ENCODE measurements around the gene COL15A1.
"Not testable (repeated sequence)": the region's sequence is repeated elsewhere in the genome, so short reads cannot be mapped to it uniquely, and the experiment has no call there.

COL15A1 gene

DNA sequence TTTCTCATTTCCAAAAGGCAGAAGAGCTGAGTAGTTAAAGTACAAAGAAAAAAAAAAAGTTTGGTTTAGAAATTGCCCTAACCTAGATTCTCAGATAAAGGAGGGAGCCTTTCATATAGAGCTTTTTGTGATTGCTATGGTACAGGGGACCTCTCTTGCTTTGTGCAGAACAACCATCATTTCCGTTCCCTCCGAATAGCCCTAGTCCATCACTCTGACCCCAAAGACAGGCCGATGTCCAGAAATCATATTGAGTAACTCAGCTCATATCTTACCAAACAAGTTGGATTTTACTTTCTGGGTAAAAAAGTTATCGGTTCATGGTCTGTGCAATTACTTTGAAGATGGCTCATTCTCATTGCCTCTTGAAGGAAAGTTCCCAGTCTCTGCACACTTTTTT is 36.7 kb upstream of the COL15A1 start:
- Histone ChIP-seq H3K36me3 (ENCODE audit: insufficient read depth, insufficient read length, low read length) (no peaks in the 10 kb centered on the region), H3K27me3 (ENCODE audit: insufficient read depth, insufficient read length) (no peaks in the 10 kb centered on the region), H3K9ac (ENCODE audit: insufficient read length, low read depth) (no peak overlapping the region), H3K4me1 (ENCODE audit: insufficient read depth, insufficient read length) (no peaks in the 10 kb centered on the region), H3K4me3 (ENCODE audit: insufficient read length, low read depth) (no peak overlapping the region), H3K9me3 (ENCODE audit: insufficient read depth, low read length) (no peaks in the 10 kb centered on the region)
- no peak for DNase-seq (ENCODE audit: low read depth, low spot score)
- TF ChIP-seq ZNF274 (IDR thresholded peaks at IDR 0.05; ENCODE audit: low read depth, low read length) (no peak), YY1 (IDR thresholded peaks at IDR 0.05; ENCODE audit: insufficient read depth, insufficient read length) (no peak), SUZ12 (IDR thresholded peaks at IDR 0.05; ENCODE audit: extremely low read depth, insufficient read depth, insufficient read length) (no peak)

DNA sequence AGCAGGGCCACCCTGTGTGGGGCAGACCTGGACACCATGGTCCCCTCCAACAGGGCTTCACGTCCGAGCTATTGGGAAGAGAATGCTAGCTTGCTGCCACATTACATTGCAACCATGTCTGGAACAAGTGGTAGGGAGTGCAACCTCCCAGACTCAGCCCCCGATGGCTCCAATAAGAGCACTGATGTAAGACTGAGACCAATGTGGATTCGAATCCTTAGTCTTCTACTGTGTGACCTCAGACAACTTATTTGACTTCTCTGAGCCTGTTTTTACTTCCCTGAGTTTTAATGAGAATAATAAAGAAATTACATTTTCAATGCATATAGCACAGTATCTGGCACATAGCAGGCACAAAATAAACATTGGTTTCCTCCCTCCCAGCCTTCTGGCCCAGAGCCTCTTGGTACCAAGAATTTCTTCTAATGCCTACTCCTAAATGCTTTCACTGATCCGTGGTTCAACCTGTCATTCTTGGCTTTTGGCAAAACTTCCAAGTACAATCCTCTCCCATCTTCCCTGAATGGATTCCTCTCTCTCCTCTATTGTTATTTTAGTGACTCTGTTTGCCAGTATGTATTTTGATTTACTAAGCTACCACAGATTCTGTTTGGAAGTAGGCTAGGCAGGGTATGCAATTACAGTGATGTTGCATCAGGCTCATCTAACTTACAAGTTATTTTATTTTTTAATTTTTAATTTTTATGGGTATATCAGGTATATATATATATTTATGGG is 34.6 kb upstream of the COL15A1 start:
- no peak for DNase-seq (ENCODE audit: low read depth, low spot score)
- Histone ChIP-seq H3K36me3 (ENCODE audit: insufficient read depth, insufficient read length, low read length) (no peaks in the 10 kb centered on the region), H3K9me3 (ENCODE audit: insufficient read depth, low read length) (no peaks in the 10 kb centered on the region), H3K4me1 (ENCODE audit: insufficient read depth, insufficient read length) (no peaks in the 10 kb centered on the region), H3K4me3 (ENCODE audit: insufficient read length, low read depth) (no peak overlapping the region), H3K9ac (ENCODE audit: insufficient read length, low read depth) (no peak overlapping the region), H3K27me3 (ENCODE audit: insufficient read depth, insufficient read length) (no peaks in the 10 kb centered on the region)
- no peak for TF ChIP-seq SUZ12 (IDR thresholded peaks at IDR 0.05; ENCODE audit: extremely low read depth, insufficient read depth, insufficient read length)
- TF ChIP-seq ZNF274 (IDR thresholded peaks at IDR 0.05; ENCODE audit: low read depth, low read length) = no peak
- TF ChIP-seq YY1 (IDR thresholded peaks at IDR 0.05; ENCODE audit: insufficient read depth, insufficient read length) = no peak

DNA sequence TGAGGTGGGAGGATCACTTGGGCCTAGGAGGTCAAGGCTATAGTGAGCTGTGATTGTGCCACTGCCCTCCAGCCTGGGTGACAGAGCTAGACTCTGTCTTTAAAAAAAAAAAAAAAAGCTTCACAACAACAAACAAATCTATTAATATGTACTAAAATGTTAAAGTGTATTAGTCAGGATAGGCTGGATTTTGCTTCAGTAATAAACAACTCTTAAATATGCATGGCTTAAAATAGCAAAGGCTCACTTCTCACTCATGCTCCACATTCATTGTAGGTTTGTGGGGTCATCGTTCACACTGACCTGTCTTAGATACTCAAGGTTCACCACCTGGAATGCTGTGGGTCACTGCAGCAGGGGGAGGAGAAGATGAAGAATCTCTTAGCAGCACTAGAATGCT is 33.8 kb upstream of the COL15A1 start:
- Histone ChIP-seq H3K9ac (ENCODE audit: insufficient read length, low read depth) (no peak overlapping the region), H3K9me3 (ENCODE audit: insufficient read depth, low read length) (no peaks in the 10 kb centered on the region), H3K27me3 (ENCODE audit: insufficient read depth, insufficient read length) (no peaks in the 10 kb centered on the region), H3K36me3 (ENCODE audit: insufficient read depth, insufficient read length, low read length) (no peaks in the 10 kb centered on the region), H3K4me1 (ENCODE audit: insufficient read depth, insufficient read length) (no peaks in the 10 kb centered on the region), H3K4me3 (ENCODE audit: insufficient read length, low read depth) (no peak overlapping the region)
- no peak for TF ChIP-seq ZNF274 (IDR thresholded peaks at IDR 0.05; ENCODE audit: low read depth, low read length)
- TF ChIP-seq SUZ12 (IDR thresholded peaks at IDR 0.05; ENCODE audit: extremely low read depth, insufficient read depth, insufficient read length) = no peak
- no peak for TF ChIP-seq YY1 (IDR thresholded peaks at IDR 0.05; ENCODE audit: insufficient read depth, insufficient read length)
- no peak for DNase-seq (ENCODE audit: low read depth, low spot score)

DNA sequence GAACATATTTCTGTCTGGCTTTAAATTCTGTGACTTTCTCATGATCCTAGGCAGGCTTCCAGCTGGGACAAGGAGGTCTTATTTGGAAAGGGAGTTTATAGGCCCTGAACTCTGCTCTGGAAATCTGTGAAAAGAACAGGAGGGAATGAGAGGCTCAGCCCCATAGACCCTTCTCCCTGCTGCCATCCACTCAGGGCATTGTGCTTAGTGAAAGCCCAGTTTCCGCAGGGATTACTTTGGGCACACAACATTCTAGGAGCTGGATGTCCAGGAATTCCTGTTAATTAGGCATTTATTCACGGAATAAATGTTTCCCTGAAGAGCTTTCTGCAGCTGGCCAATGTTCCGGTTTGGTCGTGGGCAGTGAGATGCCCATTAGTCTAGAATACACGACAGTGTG is 32.7 kb upstream of the COL15A1 start:
- TF ChIP-seq ZNF274 (IDR thresholded peaks at IDR 0.05; ENCODE audit: low read depth, low read length) (no peak), SUZ12 (IDR thresholded peaks at IDR 0.05; ENCODE audit: extremely low read depth, insufficient read depth, insufficient read length) (no peak), YY1 (IDR thresholded peaks at IDR 0.05; ENCODE audit: insufficient read depth, insufficient read length) (no peak)
- no peaks in the 10 kb centered on the region for H3K9me3 ChIP-seq (ENCODE audit: insufficient read depth, low read length)

DNA sequence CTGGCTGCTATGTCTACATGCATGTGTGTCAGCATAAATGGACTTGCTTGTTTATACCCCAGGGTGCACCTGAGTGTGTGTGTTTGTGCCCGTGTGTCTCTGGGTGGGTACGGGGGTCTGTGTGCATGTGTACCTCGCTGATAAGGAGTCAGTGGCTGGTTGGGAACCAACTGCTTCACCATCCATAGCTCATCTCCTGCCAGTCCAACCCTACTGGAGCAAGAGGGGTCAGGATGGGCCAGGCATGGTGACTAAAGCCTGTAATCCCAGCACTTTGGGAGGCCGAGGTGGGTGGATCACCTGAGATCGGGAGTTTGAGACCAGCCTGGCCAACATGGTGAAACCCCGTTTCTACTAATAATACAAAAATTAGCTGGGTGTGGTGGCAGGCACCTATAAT is 32.0 kb upstream of the COL15A1 start:
- not testable (repeated sequence) for H3K36me3 ChIP-seq (ENCODE audit: insufficient read depth, insufficient read length, low read length); H3K9ac ChIP-seq (ENCODE audit: insufficient read length, low read depth); H3K4me3 ChIP-seq (ENCODE audit: insufficient read length, low read depth); H3K9me3 ChIP-seq (ENCODE audit: insufficient read depth, low read length); H3K4me1 ChIP-seq (ENCODE audit: insufficient read depth, insufficient read length); H3K27me3 ChIP-seq (ENCODE audit: insufficient read depth, insufficient read length); DNase-seq (ENCODE audit: low read depth, low spot score)

More for the DNA sequence above, 32.7 kb upstream of the COL15A1 start:
- Histone ChIP-seq H3K27me3 (ENCODE audit: insufficient read depth, insufficient read length) (no peaks in the 10 kb centered on the region), H3K4me1 (ENCODE audit: insufficient read depth, insufficient read length) (no peaks in the 10 kb centered on the region), H3K9ac (ENCODE audit: insufficient read length, low read depth) (no peak overlapping the region), H3K36me3 (ENCODE audit: insufficient read depth, insufficient read length, low read length) (no peaks in the 10 kb centered on the region), H3K4me3 (ENCODE audit: insufficient read length, low read depth) (no peak overlapping the region)
- no peak for DNase-seq (ENCODE audit: low read depth, low spot score)

DNA sequence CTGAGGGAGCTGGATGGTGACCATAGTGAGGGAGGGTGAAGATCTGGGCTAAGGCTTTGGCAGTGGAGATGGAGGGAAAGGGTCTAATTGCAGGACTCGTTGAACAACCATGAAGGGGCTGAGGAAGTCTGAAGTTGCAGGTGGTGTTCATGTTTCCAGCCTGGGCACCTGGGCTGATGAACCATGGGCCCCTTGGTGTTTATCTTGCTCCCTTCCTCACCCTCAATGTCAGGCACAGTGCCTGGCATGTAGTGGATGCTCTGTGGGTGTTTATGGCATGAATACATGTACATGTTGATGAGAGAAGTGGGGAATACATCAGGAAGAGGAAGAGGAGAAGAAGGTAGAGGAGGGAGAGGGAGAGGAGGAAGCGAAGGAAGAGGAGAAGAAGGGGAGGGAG is 31.3 kb upstream of the COL15A1 start:
- Histone ChIP-seq H3K4me3 (ENCODE audit: insufficient read length, low read depth) (no peak overlapping the region), H3K9ac (ENCODE audit: insufficient read length, low read depth) (no peak overlapping the region), H3K9me3 (ENCODE audit: insufficient read depth, low read length) (no peaks in the 10 kb centered on the region), H3K27me3 (ENCODE audit: insufficient read depth, insufficient read length) (no peaks in the 10 kb centered on the region), H3K36me3 (ENCODE audit: insufficient read depth, insufficient read length, low read length) (no peaks in the 10 kb centered on the region), H3K4me1 (ENCODE audit: insufficient read depth, insufficient read length) (peaks cover 2% of the 10 kb centered on the region)
- no peak for DNase-seq (ENCODE audit: low read depth, low spot score)
- TF ChIP-seq ZNF274 (IDR thresholded peaks at IDR 0.05; ENCODE audit: low read depth, low read length) = no peak
- TF ChIP-seq SUZ12 (IDR thresholded peaks at IDR 0.05; ENCODE audit: extremely low read depth, insufficient read depth, insufficient read length) = no peak
- TF ChIP-seq YY1 (IDR thresholded peaks at IDR 0.05; ENCODE audit: insufficient read depth, insufficient read length) = no peak

DNA sequence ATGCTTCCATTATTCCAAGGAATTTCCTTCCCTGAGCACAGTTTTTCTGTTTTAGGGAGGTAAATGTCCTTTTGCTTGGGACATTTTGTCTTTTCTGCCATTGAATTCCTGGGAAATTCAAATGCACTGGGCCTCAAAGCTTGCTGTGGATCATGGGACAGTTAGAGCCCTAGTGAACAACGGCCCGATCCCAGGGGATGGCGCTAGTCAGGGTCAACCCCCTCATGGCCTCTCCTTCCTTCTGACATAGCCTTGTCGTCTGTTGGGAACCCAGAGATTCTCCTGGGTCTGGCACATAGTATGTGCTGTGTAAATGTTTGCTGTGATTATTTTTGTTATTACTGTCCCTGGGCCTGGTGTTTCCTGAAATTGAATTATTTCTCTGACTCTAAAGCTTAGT is 30.7 kb upstream of the COL15A1 start:
- Histone ChIP-seq H3K9me3 (ENCODE audit: insufficient read depth, low read length) (no peaks in the 10 kb centered on the region), H3K27me3 (ENCODE audit: insufficient read depth, insufficient read length) (no peaks in the 10 kb centered on the region), H3K4me1 (ENCODE audit: insufficient read depth, insufficient read length) (peaks cover 2% of the 10 kb centered on the region), H3K4me3 (ENCODE audit: insufficient read length, low read depth) (no peak overlapping the region), H3K36me3 (ENCODE audit: insufficient read depth, insufficient read length, low read length) (no peaks in the 10 kb centered on the region), H3K9ac (ENCODE audit: insufficient read length, low read depth) (no peak overlapping the region)
- no peak for TF ChIP-seq ZNF274 (IDR thresholded peaks at IDR 0.05; ENCODE audit: low read depth, low read length)
- no peak for TF ChIP-seq SUZ12 (IDR thresholded peaks at IDR 0.05; ENCODE audit: extremely low read depth, insufficient read depth, insufficient read length)
- no peak for TF ChIP-seq YY1 (IDR thresholded peaks at IDR 0.05; ENCODE audit: insufficient read depth, insufficient read length)
- DNase-seq (ENCODE audit: low read depth, low spot score) = no peak
